Measurements from ENCODE around the gene NUMBL.
"Not testable (repeated sequence)": the region's sequence is repeated elsewhere in the genome, so short reads cannot be mapped to it uniquely, and the experiment has no call there.

Gene NUMBL

GRCh38 chr19:40690050-40690692, at the start of gene NUMBL:
NUMBL (minus strand) TSS chr19:40690651; CDS start chr19:40690483, 168 bp downstream.
- DNase-seq (ENCODE audit: low read depth in 2 of 2): no peak

GRCh38 chr19:40739030-40739839, 48.8 kb upstream of the NUMBL start:
- DNase-seq (ENCODE audit: low read depth in 2 of 2): no peak

DNA sequence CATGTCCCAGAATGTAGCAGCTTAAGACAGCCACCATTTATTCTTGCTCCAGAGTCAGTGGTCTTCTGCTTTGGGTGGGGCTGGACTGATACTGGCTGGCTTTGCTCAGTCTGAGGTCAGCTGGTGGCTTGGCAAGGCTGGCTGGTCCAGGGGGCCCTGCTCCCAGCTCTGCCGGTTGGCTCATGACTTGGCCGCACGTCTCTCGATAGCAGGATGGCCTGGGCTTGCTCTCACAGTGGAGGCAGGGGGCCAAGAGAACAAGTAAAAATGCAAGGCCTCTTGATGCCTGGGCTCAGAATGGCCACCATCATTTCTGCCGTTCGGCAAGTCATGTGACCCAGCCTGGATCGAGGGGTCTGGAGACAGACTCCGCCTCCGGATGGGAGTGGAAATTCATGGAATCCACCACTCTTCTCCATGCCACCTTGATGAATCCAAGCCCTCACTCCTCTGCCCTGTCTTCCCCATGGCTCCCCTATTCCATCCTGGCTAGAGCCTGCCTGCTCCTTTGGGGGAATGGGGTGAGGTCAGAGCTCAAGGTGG, 46.7 kb upstream of the NUMBL start:
- DNase-seq (ENCODE audit: low read depth in 2 of 2): no peak

- no peak for DNase-seq (ENCODE audit: low read depth in 2 of 2)
These were observed 46.2 kb upstream of the NUMBL start for GRCh38 chr19:40736661-40737060.

DNA sequence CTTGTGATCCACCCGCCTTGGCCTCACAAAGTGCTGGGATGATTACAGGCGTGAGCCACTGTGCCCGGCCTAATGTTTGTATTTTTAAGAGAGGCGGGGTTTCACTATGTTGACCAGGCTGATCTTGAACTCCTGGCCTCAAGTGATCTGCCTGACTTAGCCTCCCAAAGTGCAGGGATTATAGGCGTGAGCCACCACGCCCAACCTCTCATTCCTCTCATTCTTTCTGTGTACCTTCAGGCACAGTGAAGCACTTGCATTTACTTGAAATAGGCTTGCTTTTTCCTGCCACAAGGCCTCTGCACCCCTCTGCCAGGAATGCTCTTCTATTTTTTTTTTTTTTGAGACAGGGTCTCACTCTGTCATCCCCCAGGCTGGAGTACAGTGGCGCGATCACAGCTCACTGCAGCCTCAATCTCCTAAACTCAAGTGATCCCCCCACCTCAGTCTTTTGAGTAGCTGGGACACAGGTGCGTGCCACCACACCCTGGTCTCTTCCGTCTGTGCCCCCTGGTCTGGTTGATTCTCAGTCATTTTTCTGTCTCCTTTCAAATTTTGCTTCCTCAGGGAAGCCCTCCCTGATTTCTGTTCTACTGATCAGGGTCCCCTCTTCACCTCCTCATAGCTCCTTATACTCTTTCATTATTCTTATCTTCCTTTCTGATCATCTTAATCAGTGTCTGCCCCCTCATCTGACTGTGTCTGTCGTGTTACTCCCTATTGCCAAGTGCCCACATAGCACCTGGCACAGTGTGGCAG, 44.7 kb upstream of the NUMBL start:
- DNase-seq (ENCODE audit: low read depth in 2 of 2): no peak

GRCh38 chr19:40733149-40733548, 42.7 kb upstream of the NUMBL start:
- no peak for DNase-seq (ENCODE audit: low read depth in 2 of 2)

DNA sequence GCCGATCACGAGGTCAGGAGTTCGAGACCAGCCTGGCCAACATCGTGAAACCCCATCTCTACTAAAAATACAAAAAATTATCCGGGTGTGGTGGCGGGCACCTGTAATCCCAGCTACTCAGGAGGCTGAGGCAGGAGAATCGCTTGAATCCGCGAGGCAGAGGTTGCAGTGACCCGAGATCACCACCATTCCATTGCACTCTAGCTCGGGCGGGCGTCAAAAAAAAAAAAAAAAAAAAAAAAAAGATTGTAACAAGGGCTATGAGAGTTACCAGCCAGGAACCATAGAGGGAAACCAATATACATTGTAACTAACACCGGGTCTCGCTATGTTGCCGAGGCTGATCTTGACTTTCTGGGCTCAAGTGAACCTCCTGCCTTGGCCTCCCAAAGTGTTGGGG, 41.9 kb upstream of the NUMBL start:
- DNase-seq (ENCODE audit: low read depth in 2 of 2): not testable (repeated sequence)

DNA sequence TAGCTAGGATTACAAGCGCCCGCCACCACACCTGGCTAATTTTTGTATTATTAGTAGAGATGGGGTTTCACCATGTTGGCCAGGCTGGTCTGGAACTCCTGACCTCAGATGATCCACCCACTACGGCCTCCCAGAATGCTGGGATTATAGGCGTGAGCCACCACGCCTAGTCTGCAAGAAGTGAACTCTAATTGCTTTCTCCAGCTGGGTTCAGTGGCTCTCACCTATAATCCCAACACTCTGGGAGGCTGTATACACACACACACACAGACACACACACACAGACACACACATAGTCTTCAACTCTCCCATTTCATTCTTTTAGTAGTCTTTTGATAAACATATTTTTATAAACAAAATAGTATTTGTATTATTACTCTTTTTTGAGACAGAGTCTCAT, 39.6 kb upstream of the NUMBL start:
- not testable (repeated sequence) for DNase-seq (ENCODE audit: low read depth in 2 of 2)

- no peak for DNase-seq (ENCODE audit: low read depth in 2 of 2)
These were observed 35.8 kb upstream of the NUMBL start for GRCh38 chr19:40726279-40726678.

- DNase-seq (ENCODE audit: low read depth in 2 of 2): no peak
These were observed 34.4 kb upstream of the NUMBL start for GRCh38 chr19:40724855-40725254.

DNA sequence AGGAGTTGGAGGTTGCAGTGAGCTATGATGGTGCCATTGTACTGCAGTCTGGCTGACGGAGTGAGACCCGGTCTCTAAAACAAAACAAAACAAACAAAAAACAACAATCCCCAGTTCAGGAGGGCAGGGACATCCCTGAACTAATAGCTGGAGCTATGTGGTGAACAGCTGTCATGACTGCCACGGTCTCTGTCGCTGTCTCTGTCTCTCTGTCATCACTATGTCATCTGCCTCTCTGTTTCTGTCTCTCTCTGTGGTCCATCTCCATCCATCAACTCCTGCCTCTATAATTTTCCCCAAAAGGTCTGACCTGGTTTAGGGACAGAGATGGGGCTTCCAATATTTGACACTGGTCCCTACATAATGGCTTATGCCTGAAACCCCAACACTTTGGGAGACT, 33.9 kb upstream of the NUMBL start:
- DNase-seq (ENCODE audit: low read depth in 2 of 2): no peak

DNA sequence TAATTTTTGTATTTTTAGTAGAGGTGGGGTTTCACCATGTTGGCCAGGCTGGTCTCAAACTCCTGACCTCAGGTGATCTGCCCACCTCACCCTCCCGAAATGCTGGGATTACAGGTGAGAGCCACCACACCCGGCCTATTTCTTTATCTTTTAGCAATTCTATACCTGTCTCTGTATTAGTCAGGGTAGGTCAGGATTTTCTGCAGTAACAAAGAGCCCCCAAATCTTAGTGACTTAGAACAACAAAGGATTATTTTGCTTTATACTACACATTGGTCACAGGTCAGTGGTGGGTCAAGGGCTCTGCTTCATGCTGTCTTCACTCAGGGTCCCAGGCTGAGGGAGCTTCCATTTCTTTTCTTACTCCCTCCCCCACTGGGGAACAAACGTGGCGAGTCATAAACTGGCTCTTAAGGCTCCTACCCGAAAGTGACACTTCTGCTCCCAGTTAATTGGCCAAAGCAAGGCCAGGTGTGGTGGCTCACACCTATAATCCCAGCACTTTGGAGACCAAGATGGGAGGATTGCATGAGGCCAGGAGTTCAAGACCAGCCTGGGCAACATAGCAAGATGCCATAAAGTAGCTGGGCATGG, 33.3 kb upstream of the NUMBL start:
- no peak for DNase-seq (ENCODE audit: low read depth in 2 of 2)

DNA sequence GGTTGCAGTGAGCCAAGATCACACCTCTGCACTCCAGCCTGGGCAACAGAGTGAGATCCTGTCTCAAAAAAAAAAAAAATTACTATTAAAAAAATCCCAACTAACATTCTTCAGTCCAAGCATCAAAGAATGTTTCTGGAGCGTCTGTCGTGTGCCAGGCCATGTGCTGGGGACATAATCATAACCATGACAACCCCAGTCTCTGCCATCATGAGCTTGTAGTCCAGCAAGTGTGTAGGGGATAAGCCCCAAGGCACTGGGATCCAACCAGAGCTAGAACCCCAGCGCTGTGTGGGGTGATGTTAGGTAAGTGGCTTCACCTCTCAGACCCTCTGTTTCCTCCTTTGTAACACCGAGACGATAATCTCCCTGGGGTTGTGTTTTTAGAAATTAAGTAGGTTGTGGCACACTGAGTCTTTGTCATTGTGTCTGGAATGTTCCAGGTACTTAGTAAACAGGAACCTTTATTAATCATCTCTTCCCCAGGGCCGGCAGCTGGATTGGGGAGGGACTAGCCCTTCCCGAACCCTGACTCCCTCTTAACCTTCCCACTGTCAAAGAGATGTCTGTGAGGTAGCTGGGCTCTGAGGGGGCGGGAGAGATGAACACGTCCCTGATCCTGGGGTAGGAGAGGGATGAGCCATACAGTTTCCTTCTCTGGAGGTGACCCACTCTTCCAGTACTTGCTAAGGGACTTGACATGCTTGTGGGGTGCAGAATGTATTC, 31.6 kb upstream of the NUMBL start:
- DNase-seq (ENCODE audit: low read depth in 2 of 2): no peak

- DNase-seq (ENCODE audit: low read depth in 2 of 2): no peak
These were observed 30.7 kb upstream of the NUMBL start for GRCh38 chr19:40721140-40721486.

GRCh38 chr19:40719414-40719894, 29.0 kb upstream of the NUMBL start:
- no peak for DNase-seq (ENCODE audit: low read depth in 2 of 2)

- no peak for DNase-seq (ENCODE audit: low read depth in 2 of 2)
These were observed 28.4 kb upstream of the NUMBL start for GRCh38 chr19:40718774-40719391.

DNA sequence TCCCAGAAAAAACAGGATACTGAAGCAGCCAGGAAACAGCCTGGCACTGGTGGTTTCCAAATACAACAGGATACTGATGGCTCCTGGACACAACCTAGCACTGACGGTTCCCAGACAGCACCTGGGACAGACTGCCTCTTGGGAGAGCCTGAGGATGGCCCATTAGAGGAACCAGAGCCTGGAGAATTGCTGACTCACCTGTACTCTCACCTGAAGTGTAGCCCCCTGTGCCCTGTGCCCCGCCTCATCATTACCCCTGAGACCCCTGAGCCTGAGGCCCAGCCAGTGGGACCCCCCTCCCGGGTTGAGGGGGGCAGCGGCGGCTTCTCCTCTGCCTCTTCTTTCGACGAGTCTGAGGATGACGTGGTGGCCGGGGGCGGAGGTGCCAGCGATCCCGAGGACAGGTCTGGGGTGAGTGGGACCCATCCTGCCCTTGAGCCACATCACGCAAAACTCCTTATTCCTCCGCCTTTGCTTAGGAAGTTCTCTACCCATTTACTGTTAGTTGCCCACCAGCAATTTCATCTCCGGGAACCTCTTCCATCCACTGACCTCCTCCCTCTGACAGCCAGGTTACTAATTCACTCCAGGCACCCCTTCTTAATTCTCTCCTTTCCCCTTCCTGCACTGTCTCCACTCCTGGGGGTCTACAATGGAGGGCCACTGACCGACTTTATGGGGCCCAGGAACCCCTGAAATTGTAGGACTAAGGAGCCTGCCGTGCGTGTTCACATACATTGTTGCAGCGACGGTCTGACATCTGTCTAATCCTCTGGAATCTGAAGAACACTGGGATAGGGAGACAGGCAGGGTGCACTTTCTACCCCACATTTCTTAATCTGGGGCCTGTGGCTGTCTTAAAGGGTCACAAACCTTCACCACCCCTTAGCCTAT, 27.7 kb upstream of the NUMBL start:
- DNase-seq (ENCODE audit: low read depth in 2 of 2): no peak

DNA sequence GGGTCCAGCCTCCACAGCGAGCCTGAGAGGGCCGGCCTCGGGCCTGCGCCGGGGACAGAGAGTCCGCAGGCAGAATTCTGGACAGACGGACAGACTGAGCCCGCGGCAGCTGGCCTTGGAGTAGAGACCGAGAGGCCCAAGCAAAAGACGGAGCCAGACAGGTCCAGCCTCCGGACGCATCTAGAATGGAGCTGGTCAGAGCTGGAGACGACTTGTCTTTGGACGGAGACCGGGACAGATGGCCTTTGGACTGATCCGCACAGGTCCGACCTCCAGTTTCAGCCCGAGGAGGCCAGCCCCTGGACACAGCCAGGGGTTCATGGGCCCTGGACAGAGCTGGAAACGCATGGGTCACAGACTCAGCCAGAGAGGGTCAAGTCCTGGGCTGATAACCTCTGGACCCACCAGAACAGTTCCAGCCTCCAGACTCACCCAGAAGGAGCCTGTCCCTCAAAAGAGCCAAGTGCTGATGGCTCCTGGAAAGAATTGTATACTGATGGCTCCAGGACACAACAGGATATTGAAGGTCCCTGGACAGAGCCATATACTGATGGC, 27.0 kb upstream of the NUMBL start:
- DNase-seq (ENCODE audit: low read depth in 2 of 2): no peak

Data from stimulated activated CD8-positive, alpha-beta memory T cell treated with anti-CD3 and anti-CD28 coated beads, Interleukin-15, amount 100 ng/mL, for 4 hours (primary cell).